ENCODE measurements around the gene GRIK4.

Gene GRIK4

GRCh38 chr11:120819437-120820365, 308.2 kb downstream of the GRIK4 start:
- Histone ChIP-seq H3K9me3 (ENCODE audit: control insufficient read depth, low read length) (no peaks in the 10 kb centered on the region), H3K4me3 (ENCODE audit: low read length) (no peak overlapping the region), H3K36me3 (ENCODE audit: control insufficient read depth, insufficient read depth, low read length) (no peaks in the 10 kb centered on the region), H3K4me1 (ENCODE audit: control insufficient read depth, insufficient read depth, low read length) (no peaks in the 10 kb centered on the region), H3K9ac (ENCODE audit: low read length) (no peak overlapping the region), H3K27me3 (ENCODE audit: control insufficient read depth, insufficient read depth, low read length) (no peaks in the 10 kb centered on the region)

DNA sequence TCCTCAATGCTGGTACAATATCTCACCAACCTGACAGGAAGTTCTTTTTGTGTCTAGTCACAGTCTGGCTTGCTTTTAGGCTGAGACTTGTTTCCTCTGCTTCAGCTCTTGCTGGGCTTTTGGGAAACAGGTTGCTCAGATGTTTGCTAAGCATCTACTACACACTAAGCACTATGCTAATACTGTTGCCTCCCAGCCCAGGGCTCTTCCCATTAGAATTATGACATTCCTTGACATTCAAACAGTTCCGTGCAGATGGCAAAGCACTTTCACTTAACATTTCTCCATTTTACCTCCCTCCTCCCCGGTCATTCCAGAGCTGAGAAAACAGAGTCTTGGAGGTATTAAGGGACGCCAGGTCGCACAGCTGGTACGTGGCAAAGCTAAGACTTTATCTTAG, 311.6 kb downstream of the GRIK4 start:
- H3K36me3 ChIP-seq (ENCODE audit: control insufficient read depth, insufficient read depth, low read length), result no peaks in the 10 kb centered on the region

DNA sequence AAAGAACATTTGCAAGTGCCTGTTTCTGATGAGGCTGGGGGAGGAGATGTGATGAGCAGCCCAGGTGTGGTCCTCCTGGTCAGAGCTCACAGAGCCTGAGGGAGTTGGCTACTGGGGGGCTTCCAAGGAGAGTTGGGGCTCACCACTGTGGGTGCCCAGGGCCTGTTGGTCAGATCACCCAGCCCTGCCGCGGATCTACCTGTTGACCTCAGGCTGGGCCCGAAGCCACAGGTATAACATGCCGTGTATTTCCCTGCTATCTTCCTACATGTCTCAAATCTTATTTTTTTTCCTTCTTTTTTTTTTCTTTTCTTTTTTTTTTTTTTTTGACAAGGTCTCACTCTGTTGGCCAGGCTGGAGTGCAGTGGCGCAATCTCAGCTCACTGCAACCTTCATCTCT, 312.7 kb downstream of the GRIK4 start:
- Histone ChIP-seq H3K4me1 (ENCODE audit: control insufficient read depth, insufficient read depth, low read length) (no peaks in the 10 kb centered on the region), H3K4me3 (ENCODE audit: low read length) (no peak overlapping the region), H3K27me3 (ENCODE audit: control insufficient read depth, insufficient read depth, low read length) (no peaks in the 10 kb centered on the region), H3K9ac (ENCODE audit: low read length) (no peak overlapping the region), H3K36me3 (ENCODE audit: control insufficient read depth, insufficient read depth, low read length) (no peaks in the 10 kb centered on the region), H3K9me3 (ENCODE audit: control insufficient read depth, low read length) (no peaks in the 10 kb centered on the region)

More for the DNA sequence above, 311.6 kb downstream of the GRIK4 start:
- Histone ChIP-seq H3K4me1 (ENCODE audit: control insufficient read depth, insufficient read depth, low read length) (no peaks in the 10 kb centered on the region), H3K9ac (ENCODE audit: low read length) (no peak overlapping the region), H3K9me3 (ENCODE audit: control insufficient read depth, low read length) (no peaks in the 10 kb centered on the region), H3K27me3 (ENCODE audit: control insufficient read depth, insufficient read depth, low read length) (no peaks in the 10 kb centered on the region), H3K4me3 (ENCODE audit: low read length) (no peak overlapping the region)

GRCh38 chr11:120827198-120827597, 315.6 kb downstream of the GRIK4 start:
- Histone ChIP-seq H3K36me3 (ENCODE audit: control insufficient read depth, insufficient read depth, low read length) (no peaks in the 10 kb centered on the region), H3K4me1 (ENCODE audit: control insufficient read depth, insufficient read depth, low read length) (no peaks in the 10 kb centered on the region), H3K27me3 (ENCODE audit: control insufficient read depth, insufficient read depth, low read length) (no peaks in the 10 kb centered on the region), H3K9me3 (ENCODE audit: control insufficient read depth, low read length) (no peaks in the 10 kb centered on the region), H3K4me3 (ENCODE audit: low read length) (no peak overlapping the region), H3K9ac (ENCODE audit: low read length) (no peak overlapping the region)

- no peaks in the 10 kb centered on the region for H3K36me3 ChIP-seq (ENCODE audit: control insufficient read depth, insufficient read depth, low read length)
- H3K9me3 ChIP-seq (ENCODE audit: control insufficient read depth, low read length), result no peaks in the 10 kb centered on the region
- no peak overlapping the region for H3K9ac ChIP-seq (ENCODE audit: low read length)
- no peaks in the 10 kb centered on the region for H3K4me1 ChIP-seq (ENCODE audit: control insufficient read depth, insufficient read depth, low read length)
- no peak overlapping the region for H3K4me3 ChIP-seq (ENCODE audit: low read length)
- H3K27me3 ChIP-seq (ENCODE audit: control insufficient read depth, insufficient read depth, low read length), result no peaks in the 10 kb centered on the region
These were observed 316.3 kb downstream of the GRIK4 start for GRCh38 chr11:120827820-120828219.

GRCh38 chr11:120828847-120829246, 317.3 kb downstream of the GRIK4 start:
- Histone ChIP-seq H3K4me1 (ENCODE audit: control insufficient read depth, insufficient read depth, low read length) (no peaks in the 10 kb centered on the region), H3K4me3 (ENCODE audit: low read length) (no peak overlapping the region), H3K36me3 (ENCODE audit: control insufficient read depth, insufficient read depth, low read length) (no peaks in the 10 kb centered on the region), H3K9ac (ENCODE audit: low read length) (no peak overlapping the region), H3K27me3 (ENCODE audit: control insufficient read depth, insufficient read depth, low read length) (no peaks in the 10 kb centered on the region), H3K9me3 (ENCODE audit: control insufficient read depth, low read length) (no peaks in the 10 kb centered on the region)

DNA sequence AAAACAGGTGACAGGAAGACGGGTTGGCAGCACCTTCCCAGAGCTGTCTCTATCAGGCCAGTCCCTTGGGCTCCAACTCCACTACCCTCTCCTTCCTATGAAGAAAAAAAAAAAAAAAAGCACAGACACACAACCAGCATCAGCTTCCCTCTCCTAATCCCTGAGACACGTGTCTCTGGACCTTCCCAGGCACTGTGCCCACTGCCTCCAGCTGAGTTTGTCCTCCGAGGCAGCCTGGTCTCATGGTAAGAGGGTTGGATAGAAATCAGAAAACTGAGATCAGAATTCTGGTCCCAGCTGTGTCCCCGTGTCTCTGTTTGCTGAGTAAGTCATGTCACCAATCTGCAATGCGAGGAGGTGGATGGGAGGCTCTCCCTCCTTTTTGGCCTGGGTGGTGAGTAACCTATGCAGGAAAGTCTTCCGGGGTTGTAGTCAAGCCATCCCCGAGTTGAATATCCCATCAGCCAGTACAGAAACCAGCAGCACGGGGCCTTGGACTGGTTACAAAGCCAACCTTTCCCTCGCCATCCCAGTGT, 318.6 kb downstream of the GRIK4 start:
- Histone ChIP-seq H3K36me3 (ENCODE audit: control insufficient read depth, insufficient read depth, low read length) (no peaks in the 10 kb centered on the region), H3K4me1 (ENCODE audit: control insufficient read depth, insufficient read depth, low read length) (no peaks in the 10 kb centered on the region), H3K27me3 (ENCODE audit: control insufficient read depth, insufficient read depth, low read length) (no peaks in the 10 kb centered on the region), H3K9ac (ENCODE audit: low read length) (no peak overlapping the region), H3K4me3 (ENCODE audit: low read length) (no peak overlapping the region), H3K9me3 (ENCODE audit: control insufficient read depth, low read length) (no peaks in the 10 kb centered on the region)

- Histone ChIP-seq H3K4me3 (ENCODE audit: low read length) (no peak overlapping the region), H3K27me3 (ENCODE audit: control insufficient read depth, insufficient read depth, low read length) (no peaks in the 10 kb centered on the region), H3K9ac (ENCODE audit: low read length) (no peak overlapping the region), H3K9me3 (ENCODE audit: control insufficient read depth, low read length) (no peaks in the 10 kb centered on the region), H3K4me1 (ENCODE audit: control insufficient read depth, insufficient read depth, low read length) (no peaks in the 10 kb centered on the region), H3K36me3 (ENCODE audit: control insufficient read depth, insufficient read depth, low read length) (no peaks in the 10 kb centered on the region)
These were observed 321.1 kb downstream of the GRIK4 start for GRCh38 chr11:120832481-120833238.

DNA sequence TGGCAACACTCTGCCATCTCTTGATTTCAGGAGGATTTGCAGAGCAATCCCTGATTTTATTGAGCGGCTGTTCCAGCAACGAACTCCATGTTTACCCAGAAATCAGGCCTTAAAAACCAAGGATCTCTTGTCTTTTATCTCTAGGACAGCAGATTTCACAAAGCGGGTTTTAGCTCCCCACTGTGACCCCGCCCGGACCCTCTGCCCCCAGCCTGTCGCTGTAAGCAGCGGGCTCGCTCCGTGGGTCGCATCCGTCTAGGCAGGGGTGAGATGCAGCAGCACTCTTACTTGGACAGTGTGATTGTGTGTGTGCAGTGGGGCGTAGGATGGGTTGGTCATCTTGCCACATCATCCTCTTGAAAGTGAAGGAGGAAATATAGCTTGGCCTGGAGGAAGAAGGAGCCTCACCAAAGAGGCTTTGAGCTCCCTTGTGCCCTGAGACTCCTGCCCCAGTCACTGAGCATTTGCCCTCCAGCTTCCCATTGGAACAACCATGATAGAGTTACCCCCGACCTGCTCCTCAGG, 323.2 kb downstream of the GRIK4 start:
- Histone ChIP-seq H3K27me3 (ENCODE audit: control insufficient read depth, insufficient read depth, low read length) (no peaks in the 10 kb centered on the region), H3K4me1 (ENCODE audit: control insufficient read depth, insufficient read depth, low read length) (no peaks in the 10 kb centered on the region), H3K9me3 (ENCODE audit: control insufficient read depth, low read length) (no peaks in the 10 kb centered on the region), H3K4me3 (ENCODE audit: low read length) (no peak overlapping the region), H3K36me3 (ENCODE audit: control insufficient read depth, insufficient read depth, low read length) (no peaks in the 10 kb centered on the region), H3K9ac (ENCODE audit: low read length) (no peak overlapping the region)

DNA sequence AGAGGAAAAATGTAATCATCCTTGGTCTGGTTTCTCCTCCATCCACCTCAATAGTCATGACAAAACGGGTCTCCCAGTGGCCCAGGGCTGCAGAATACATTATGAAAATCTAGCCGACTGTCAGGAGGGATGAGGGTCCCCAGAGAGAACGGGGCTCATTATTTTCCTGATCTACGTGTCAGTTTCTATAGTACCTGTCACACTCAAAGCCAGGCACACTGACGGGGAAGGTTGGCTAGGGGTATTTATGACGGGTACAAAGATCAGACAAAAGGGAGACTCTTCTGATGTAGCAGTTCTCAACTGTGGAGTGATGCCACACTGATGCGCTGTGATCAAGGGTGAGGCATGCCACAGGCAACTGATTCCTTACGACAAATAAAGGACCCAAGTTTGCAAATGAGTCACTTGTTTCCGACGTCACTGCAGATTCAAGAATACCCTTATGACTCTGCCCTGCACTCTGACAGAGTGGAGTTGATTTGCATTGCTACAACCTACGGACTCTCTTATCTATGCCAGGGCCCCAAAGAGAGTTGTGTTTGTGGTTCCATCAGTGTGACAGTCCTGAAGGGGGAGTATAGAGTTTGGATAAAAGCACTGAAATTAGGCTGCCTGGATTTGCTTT, 324.2 kb downstream of the GRIK4 start:
- no peaks in the 10 kb centered on the region for H3K36me3 ChIP-seq (ENCODE audit: control insufficient read depth, insufficient read depth, low read length)
- H3K4me1 ChIP-seq (ENCODE audit: control insufficient read depth, insufficient read depth, low read length), result no peaks in the 10 kb centered on the region

DNA sequence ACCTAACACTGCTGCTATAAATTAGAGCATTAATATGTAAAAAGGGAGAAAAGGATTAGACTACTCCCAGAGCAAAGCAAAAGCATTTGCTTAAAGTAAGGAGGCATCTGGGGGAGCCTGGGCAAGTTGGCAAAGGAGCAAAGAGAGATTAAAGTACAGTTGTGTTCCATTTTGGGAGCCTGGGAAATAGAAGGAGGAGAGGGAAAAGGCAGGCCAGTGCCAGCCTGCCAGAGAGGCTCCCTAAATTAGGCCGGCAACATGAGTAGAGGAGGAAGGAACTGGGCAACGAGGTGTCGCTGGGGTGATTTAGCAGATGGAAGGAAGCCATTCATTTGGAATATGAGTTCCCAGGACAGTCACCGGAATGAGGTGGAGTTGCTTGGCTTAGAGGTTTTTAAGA, 326.1 kb downstream of the GRIK4 start:
- Histone ChIP-seq H3K4me1 (ENCODE audit: control insufficient read depth, insufficient read depth, low read length) (no peaks in the 10 kb centered on the region), H3K27me3 (ENCODE audit: control insufficient read depth, insufficient read depth, low read length) (no peaks in the 10 kb centered on the region), H3K9ac (ENCODE audit: low read length) (no peak overlapping the region), H3K36me3 (ENCODE audit: control insufficient read depth, insufficient read depth, low read length) (no peaks in the 10 kb centered on the region), H3K9me3 (ENCODE audit: control insufficient read depth, low read length) (no peaks in the 10 kb centered on the region), H3K4me3 (ENCODE audit: low read length) (no peak overlapping the region)

More for the DNA sequence above, 324.2 kb downstream of the GRIK4 start:
- H3K27me3 ChIP-seq (ENCODE audit: control insufficient read depth, insufficient read depth, low read length), result no peaks in the 10 kb centered on the region
- no peak overlapping the region for H3K4me3 ChIP-seq (ENCODE audit: low read length)
- no peak overlapping the region for H3K9ac ChIP-seq (ENCODE audit: low read length)
- H3K9me3 ChIP-seq (ENCODE audit: control insufficient read depth, low read length), result no peaks in the 10 kb centered on the region
